Cerebellar cortex (tissue), 1 donor: ENCODE results near the gene OR6F1.
"Not testable (repeated sequence)": the region's sequence is repeated elsewhere in the genome, so short reads cannot be mapped to it uniquely, and the experiment has no call there.

Experiments used
- DNase-seq: peaks from one replicate; pipeline ENCODE4 v3.0.0-alpha.2; 2015; ENCODE audit warnings: low spot score

The OR6F1 gene

DNA sequence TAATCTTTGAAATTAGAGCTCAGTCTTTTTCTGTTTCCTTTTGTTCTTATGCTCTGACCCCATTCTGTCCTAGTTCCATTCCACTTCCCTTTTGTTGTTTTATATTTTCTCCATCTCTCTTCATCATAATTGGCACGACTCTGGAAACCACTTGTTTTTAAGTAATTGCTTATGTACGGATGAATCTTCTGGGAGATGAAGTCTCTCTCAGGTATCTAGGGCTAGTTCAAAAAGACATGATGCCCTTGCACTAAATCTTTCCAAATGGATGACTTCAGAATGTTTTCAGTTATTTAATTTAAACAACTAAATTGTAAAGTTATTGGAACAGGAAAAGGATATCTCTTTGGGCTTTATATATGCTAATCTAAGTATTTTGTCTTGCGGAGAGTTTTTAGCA, at the start of gene OR6F1:
Gene OR6F1 (minus strand): TSS at position 101 of the 400 bp plus-strand sequence. CDS start 3,891 bp downstream, outside the sequence.
- DNase-seq, result no peak

DNA sequence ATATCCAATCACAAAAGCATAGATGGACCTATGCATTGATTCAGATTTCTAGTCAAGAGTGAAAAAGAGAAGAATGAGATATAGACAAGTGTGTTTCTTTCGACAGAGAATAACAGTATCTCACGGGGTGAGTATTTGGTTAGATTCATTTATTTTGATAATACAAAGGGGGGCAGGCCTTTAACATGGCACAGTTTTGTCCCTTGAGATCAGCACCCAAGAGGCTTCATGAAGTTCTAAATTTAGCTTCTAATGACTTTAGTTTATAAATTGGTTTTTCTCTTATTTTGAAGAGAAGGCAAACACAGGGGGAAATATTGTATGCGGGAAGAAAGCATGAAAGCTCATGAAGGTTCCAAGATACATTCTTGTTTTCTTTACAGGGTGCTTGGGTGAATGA, 44.0 kb upstream of the OR6F1 start, which contains the start of gene OR1C1:
Gene OR1C1 (minus strand): TSS at position 101 of the 400 bp plus-strand sequence. CDS start 2,150 bp downstream, outside the sequence.
- no peak for DNase-seq

DNA sequence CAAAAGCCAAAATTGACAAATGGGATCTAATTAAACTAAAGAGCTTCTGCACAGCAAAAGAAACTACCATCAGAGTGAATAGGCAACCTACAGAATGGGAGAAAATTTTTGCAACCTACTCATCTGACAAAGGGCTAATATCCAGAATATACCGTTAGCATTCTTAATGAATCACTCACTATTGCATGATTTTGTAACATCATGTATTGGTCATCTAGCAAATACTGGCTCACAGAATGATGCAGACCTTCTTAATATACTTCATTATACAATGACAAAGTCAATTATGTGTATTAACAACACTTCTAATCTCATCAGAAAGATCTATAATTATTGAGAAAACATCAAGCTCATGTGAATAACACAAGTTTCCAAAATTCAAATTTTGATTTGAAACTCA, 37.9 kb upstream of the OR6F1 start:
- not testable (repeated sequence) for DNase-seq

DNA sequence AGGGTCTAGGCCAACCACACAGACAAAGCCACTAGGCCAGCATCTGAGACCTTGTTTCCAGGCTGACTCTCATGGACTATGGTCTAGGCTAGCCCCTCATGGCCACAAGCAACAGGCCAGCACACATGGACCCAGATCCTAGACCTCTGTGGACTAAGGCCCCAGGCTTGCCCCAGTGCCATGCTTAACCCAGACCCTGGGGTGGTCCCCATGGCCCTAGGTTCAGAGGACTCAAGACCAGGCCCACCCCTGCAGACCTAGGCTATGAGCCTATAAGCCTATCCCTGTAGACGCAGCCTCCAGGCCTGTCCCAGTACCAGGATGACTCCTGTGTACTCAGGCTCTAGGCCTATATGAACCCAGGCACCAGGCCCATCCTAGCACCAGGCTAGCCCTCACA, 33.4 kb upstream of the OR6F1 start:
- DNase-seq, result no peak

DNA sequence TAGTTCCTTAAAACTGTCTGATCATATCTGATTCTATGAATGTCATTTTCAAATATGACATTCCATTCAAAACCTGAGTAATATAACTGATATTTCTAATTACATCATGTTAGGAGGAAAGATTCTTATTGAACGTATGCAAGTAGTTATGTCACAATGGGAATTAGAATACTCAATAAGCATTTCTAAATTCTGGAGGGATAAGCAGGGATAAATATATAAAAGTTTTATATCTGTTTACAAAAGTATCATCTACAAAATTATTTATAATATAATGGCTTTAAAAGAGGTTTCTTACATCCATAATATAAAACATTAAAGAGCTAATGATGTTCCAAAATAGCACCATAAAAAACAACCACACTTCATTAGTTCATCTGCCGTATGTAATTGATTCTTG, 31.6 kb upstream of the OR6F1 start, which contains the start of gene OR14A2:
Gene OR14A2 (minus strand): TSS at position 101 of the 400 bp plus-strand sequence.
- no peak for DNase-seq

DNA sequence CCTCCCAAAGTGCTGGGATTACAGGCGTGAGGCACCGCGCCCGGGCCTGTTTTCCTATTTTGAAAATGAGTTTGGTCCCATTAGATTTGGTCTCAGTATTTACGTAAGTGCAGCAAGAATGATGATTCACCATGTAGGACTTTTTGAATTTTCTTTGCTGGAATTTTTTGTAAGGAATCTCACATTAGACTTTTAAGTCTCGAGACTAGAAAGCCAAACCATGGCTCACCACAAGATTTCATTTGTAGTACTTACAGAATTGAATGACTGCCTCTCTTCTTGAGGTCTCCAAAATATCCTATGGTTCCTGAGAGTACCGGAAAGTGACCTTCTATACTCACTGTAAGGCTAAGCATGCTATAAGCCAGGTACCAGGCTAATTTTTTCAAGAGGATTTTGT, 31.2 kb upstream of the OR6F1 start:
- DNase-seq, result no peak

DNA sequence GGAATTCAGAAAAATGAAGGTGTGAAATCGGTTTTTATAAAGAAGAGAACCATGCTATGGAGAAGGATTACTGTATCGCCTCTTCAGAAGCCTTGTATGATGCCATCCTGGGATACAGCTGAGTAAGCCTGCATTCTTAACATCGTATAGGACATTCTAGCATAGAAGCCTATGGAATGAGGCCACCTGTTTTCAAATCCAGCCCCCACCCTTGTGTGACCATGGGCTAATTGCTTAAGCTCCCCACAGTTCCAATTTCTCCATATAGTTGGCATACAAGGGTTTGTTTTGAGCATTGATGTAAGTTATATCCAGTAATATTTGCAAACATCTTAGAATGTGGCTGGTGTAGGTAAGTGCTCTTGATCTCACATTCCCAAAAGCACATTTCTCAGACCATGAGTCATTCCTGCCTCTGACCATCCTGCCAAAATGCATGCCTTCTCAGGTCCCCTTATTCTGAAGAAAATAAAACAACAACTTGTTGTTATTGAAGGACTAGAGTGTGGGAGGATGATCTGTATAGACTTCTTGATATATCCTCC, 30.0 kb upstream of the OR6F1 start:
- DNase-seq, result no peak

DNA sequence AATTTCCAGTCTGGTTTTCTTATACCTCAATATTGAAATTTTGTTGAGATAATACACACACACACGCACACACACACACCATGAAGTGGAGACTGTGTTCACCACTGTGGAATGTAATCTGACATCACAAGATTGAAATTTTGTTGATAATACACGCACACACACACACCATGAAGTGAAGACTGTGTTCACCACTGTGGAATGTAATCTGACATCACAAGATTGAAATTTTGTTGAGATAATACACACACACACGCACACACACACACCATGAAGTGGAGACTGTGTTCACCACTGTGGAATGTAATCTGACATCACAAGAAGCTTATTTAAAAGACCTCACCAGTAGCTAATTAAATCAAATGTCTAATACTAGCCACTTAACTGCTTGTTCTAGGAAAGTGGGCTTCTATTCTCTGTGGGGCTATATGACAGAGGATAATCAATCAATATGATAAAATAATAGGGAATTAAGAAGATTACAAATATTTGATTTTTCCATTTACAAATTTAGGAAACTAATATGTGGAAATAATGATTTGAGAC, 25.8 kb upstream of the OR6F1 start:
- not testable (repeated sequence) for DNase-seq

DNA sequence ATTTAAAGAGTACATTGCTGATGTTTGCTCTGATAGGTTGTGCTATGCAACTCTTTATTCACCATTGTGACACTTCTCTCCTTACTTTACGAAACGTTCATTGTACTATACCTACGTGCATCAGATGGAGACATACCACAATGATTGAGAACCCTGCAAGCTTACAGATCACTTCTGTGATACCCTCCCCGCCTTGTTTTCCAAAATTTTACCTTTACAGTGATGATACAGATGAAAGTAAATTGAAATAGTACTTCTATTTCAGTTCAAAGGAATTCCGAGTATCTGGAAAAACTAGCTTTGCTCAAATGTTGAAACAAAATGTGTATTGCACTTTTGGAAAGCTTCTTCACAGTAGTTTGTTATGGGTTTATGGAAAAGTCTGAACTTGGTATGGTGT, 25.3 kb upstream of the OR6F1 start:
- no peak for DNase-seq

DNA sequence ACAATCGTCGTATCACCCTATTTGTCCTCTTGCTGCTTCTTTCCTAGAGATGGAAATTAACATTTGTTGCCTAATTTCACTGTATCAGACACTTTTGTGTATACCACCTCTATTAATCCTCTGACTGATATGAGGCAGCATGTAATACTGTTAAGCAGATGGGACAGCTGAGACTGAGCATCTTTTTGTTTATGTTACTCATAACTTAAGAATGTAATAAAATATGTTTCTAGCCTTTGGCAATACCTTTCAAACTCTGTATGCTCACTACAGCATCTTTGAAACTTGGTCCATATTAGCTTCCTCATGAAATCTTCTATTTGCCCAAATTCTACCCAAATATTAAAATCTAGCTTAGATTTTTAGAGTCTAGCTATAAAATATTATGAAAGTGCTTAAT, 24.3 kb upstream of the OR6F1 start:
- DNase-seq, result no peak

DNA sequence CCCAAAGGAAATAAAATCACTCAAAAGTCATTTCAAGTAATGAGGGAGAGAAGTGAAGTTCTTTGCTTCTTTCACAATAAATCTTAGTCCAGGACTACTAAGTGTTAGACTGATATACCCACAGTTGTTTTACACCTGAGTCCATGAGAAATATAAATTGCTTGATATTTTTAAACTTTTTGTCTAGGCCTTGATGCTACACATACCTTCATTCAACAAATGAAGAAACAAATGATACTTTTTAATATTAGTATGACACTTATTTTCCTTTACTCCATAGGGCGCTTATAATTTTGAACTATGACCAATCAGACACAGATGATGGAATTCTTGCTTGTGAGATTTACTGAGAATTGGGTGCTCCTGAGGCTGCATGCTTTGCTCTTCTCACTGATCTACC, 21.9 kb upstream of the OR6F1 start, which contains the start of gene OR14K1:
Gene OR14K1 (plus strand): TSS at position 301 of the 400 bp plus-strand sequence. CDS start 0 bp downstream, at position 301.
- DNase-seq, result no peak

DNA sequence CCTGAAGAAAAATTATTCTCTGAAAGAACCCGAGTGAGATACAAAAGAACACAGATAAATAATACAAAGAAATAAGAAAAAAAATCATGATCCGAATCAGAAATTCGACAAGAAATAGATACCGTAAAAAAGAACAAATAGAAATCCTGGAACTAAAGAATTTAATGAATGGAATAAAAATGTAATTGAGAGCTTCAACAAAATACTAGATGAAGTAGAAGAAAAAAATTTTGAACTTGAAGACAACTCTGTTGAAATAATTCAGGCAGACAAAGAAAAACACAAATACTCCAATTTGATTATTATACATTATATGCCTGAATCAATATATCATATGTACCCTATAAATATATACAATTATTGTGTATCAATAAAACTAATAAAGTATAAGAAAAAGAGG, 4.8 kb upstream of the OR6F1 start:
- DNase-seq, result no peak

DNA sequence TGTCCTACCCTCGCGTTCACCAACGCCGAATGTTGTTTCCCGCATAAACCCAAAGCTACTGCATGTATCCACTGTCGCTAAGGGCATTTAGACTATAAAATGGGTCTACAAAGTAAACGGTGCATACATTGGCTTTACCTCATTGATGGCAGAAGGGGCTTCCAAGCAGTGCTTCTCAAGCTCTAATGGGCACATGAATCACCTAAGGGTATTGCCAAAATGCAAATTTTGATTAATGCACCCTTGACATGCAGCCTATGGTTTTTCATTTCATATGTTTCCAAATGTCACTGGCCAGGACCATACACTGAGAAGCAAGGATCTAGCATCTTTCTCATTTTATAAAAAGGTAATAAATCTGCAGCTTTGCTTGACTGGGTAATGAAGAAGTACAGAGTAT, 2.7 kb downstream of the OR6F1 start:
- no peak for DNase-seq

DNA sequence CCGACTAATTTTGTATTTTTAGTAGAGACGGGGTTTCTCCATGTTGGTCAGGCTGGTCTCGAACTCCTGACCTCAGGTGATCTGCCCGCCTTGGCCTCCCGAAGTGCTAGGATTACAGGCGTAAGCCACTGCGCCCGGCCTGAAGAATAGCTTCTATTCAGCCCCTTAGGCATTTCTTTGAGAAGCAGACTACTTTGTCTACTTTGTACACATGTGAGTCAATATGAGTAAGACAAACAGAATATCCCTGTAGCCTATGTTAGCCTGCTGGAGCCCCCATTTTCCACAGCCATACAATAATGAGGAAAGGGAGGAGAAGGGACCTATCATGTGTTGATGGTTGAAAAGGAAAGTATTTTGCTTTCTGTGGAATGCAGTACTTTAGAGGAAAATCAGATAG, 5.8 kb downstream of the OR6F1 start:
- DNase-seq, result not testable (repeated sequence)

DNA sequence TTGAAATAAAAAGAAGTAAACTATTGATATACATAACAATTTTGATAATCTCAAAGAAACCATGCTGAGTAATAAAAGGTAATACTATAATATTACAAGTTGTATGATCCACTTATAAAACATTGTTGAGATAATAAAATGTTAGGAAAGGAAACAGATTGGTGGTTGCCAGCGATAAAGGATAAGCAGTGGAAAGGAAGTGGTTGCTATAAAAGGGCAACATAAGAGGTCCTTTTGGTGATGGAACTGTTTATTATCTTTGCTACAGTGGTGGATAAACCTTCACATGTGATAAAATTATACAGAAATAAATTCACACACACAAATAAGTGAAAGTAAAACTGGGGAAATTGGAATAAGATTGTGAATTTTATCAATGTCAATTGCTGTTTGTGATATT, 15.1 kb downstream of the OR6F1 start:
- no peak for DNase-seq

DNA sequence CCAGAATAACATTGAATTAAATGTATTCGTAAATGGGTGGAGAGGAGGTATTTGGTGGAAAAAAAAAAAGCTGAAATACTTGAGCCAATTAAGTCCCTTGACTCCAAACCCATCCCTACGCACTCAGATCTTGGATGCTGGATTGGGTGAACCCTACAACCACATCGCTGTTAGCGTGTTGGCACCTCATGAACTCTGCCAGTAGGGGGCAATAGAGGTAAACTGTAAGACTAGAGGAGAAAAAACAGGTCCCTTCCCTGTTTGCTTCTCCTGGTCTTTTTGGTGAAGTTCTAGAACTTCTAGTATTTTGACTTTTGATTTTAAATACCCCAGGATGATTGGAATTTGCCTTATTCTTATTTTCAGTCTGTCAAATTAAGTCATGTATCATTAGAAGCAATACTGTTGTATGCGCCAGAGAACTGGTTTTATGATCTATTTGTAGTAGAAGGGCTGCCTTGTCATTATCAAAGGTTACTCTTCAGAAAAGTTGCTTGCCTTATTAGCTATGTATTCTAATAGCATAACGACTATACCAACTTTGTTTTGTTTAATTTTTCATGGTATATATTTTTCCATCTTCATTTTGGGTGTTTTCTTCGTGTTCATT, 35.1 kb downstream of the OR6F1 start:
- DNase-seq, result peak; percentile 22

DNA sequence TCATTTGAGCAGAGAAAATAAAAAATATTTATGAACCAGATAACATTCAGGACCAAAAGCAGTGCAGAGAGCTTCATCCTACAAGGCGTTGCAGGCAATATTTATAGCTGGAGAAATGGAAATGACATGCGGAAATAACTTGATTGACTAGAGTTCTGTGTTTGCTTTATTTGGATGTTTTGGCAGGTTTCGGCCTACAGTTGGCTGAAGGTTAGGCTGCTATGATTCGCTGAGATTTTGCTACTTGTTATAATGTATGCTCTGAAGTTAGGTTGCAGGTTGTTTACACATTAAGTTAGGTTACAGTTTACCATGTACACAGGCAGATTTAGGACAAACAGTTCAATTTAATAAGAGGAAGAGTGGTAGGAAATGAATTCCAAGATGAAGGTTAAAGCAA, 36.3 kb downstream of the OR6F1 start:
- no peak for DNase-seq

DNA sequence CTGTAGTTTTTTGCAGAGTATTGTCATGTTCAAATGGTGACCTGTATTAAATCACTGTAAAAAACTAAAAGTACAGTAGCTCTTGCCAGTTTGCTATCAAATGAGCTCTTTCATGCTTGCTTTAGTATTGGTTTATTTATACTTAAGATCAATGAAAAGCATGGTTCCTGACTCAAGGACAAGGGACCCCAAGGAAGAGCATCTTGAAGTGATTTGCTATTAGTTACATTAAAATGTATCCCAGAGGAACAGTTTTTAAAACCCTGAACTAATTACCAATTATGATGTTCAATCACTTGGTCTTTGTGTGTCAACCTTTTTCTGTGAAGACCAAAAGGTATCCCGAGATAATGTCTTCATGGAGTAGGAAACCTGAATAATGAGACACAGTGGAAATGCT, 36.8 kb downstream of the OR6F1 start, which contains the start of gene OR13G1:
Gene OR13G1 (minus strand): TSS at position 101 of the 400 bp plus-strand sequence. CDS start 6,698 bp downstream, outside the sequence.
- DNase-seq, result no peak

DNA sequence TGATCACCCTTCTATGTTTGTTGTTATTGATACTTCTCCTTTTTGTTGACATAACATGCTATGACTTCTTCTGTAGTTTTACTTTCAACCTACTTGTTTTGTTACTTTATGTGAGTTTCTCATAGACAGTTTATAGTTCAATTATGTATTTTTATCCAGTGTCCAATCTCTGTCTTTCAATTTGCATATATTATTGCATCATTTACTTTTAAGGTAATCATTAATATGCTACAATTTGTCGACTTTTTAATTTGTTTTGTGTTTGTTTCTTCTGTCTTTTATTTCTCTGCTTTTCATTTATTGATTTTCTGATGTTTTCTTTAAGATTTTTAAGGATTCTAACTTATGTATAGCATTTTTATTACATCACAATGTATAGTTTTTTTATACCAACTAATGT, 47.2 kb downstream of the OR6F1 start:
- DNase-seq, result no peak
